ENCODE results near the gene EEF2K.
A peak's percentile ranks its signal among the peaks of the same experiment; 100 is the strongest.

Gene EEF2K

DNA sequence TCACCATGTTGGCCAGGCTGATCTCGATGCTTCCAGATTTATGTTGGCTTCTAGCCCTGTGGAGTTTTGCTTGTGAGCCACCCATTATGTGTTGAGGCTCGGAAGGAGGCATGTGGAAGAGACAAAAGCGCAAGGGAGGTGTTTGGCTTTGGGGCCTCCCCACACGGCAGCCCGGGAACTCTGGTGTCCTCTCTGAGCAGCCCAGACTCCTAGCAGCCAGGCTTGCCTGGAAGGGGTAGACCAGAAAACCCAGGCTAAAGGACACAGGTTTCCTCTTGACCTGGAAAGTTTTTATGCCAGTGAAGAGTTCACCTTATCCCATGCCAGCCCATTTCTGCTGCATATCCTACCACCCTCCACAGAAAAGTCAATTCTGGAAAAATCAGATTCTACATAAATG lies 22.7 kb upstream of the EEF2K start:
- TF ChIP-seq CTCF (IDR thresholded peaks at IDR 0.05): no peak
- no peak for DNase-seq (ENCODE audit: low spot score)
- no peak overlapping the region for H3K27ac ChIP-seq
- H3K4me3 ChIP-seq: no peak overlapping the region

DNA sequence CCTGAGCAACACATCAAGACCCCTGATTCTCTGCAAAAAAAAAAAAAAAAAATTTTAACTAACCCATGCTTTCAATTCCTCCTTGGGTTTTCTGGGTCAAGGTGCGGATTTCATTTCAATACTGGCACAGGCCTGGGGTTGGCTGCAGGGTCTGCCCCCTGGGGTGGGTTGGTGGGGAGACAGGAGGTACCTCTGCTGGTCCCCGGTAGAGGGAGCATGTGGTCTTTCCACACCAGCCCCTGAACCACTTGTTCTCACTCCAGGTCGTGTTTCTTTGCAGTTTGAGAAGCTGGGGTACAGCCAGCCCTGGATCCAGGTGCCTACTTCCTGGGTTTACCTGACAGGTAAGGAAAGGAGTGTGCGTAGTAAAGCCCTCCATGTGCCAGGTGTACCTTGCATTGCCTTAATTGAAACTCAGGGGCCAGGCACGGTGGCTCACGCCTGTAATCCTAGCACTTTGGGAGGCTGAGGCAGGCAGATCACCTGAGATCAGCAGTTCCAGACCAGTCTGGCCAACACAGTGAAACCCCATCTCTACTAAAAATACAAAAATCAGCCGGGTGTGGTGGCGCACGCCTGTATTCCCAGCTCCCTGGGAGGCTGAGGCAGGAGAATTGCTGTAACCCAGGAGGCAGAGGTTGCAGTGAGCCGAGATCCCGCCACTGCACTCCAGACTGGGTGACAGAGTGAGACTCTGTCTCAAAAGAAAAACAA lies 22.0 kb upstream of the EEF2K start:
- H3K4me3 ChIP-seq: no peak overlapping the region
- no peak for DNase-seq (ENCODE audit: low spot score)
- no peak overlapping the region for H3K27ac ChIP-seq
- no peak for TF ChIP-seq CTCF (IDR thresholded peaks at IDR 0.05)

DNA sequence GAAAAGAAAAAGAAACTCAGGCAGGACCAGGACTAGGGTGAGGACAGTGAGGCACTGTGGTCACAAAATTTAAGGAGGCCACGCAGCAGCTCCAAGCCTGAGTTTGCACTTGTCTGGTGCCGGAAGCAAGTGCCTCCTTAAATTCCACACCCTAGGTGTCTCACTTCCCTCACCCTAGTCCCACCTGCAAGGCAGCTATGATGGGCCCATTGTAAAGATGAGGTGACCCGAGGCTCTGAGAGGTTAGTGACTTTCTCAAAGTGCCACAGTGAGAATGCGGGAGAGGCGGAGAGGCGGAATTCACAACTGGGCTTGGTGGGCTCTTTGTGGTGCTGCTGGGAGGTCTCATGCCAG lies 21.5 kb upstream of the EEF2K start:
- DNase-seq (ENCODE audit: low spot score): no peak
- no peak overlapping the region for H3K27ac ChIP-seq
- TF ChIP-seq CTCF (IDR thresholded peaks at IDR 0.05): no peak
- no peak overlapping the region for H3K4me3 ChIP-seq

- TF ChIP-seq CTCF (IDR thresholded peaks at IDR 0.05): no peak
- H3K4me3 ChIP-seq: no peak overlapping the region
- DNase-seq (ENCODE audit: low spot score): no peak
- no peak overlapping the region for H3K27ac ChIP-seq
Observed at GRCh38 chr16:22186517-22186916, 19.6 kb upstream of the EEF2K start.

DNA sequence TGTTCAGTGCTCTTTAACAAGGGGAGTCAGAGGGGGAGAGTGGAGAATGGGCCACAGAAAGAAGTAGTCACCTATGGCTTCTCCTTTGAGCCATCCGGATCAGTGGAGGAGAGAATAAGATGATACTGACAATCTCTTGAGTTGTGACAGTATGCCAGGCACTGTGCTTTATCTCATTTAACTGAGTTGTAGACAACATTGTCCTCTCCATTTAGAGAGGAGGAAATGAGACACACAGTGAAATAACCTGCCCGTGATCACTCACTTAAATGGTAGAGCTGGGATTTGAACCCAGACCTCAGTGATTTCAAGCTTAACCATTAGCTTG lies 17.8 kb upstream of the EEF2K start:
- Histone ChIP-seq H3K27ac (peak overlapping the region in 1 of 2 donors; percentile 22), H3K4me3 (no peak overlapping the region)
- no peak for TF ChIP-seq CTCF (IDR thresholded peaks at IDR 0.05)
- no peak for DNase-seq (ENCODE audit: low spot score)

- peak; percentile 83 for DNase-seq (ENCODE audit: low spot score)
- Histone ChIP-seq H3K27ac (peak overlapping the region; percentile 78 to 95), H3K4me3 (peak overlapping the region; percentile 85)
- peak; percentile 69 for TF ChIP-seq CTCF (IDR thresholded peaks at IDR 0.05)
Observed at GRCh38 chr16:22188595-22189442, 17.3 kb upstream of the EEF2K start.
